Mesendoderm (in vitro differentiated cells): ENCODE data around the gene PRDM16.
A peak's percentile ranks its signal among the peaks of the same experiment; 100 is the strongest.

Source experiments
- DNase-seq: peaks from one replicate; pipeline ENCODE4 v3.0.0; 2013
- H2AK5ac ChIP-seq: 2 replicates; pipeline ENCODE4 v1.6.1; 2013; ENCODE audit warnings: low read length, inconsistent platforms
- H2BK120ac ChIP-seq: 2 replicates; pipeline ENCODE4 v1.6.1; 2013; ENCODE audit warnings: low read depth, mild to moderate bottlenecking, low read length, moderate library complexity, mixed read lengths
- H2BK15ac ChIP-seq: replicated peaks from 2 replicates; pipeline ENCODE4 v1.6.1; 2013; ENCODE audit warnings: low read depth, mild to moderate bottlenecking, moderate library complexity
- H2BK5ac ChIP-seq: 2 replicates; pipeline ENCODE4 v1.6.1; 2013; ENCODE audit warnings: low read length, inconsistent platforms
- H3K18ac ChIP-seq: 2 replicates; pipeline ENCODE4 v1.6.1; 2013; ENCODE audit warnings: mild to moderate bottlenecking, low read length, mixed read lengths
- H3K23ac ChIP-seq: one replicate; pipeline ENCODE4 v1.6.1; 2013; ENCODE audit warnings: low read length
- H3K27ac ChIP-seq: 2 replicates; pipeline ENCODE4 v1.5.1; 2013; ENCODE audit warnings: low read depth, mild to moderate bottlenecking, inconsistent platforms, low read length, moderate library complexity
- H3K27me3 ChIP-seq: 2 replicates; pipeline ENCODE4 v1.6.1; 2013; ENCODE audit warnings: low read length, control low read depth, mild to moderate bottlenecking, inconsistent platforms; ENCODE audit not compliant: insufficient read depth, poor library complexity
- H3K36me3 ChIP-seq: 2 replicates; pipeline ENCODE4 v1.6.1; 2013; ENCODE audit warnings: low read length, inconsistent platforms; ENCODE audit not compliant: control insufficient read depth, insufficient read depth
- H3K4ac ChIP-seq: one replicate; pipeline ENCODE4 v1.6.1; 2013; ENCODE audit warnings: low read depth, mild to moderate bottlenecking, low read length, moderate library complexity
- H3K4me1 ChIP-seq: 2 replicates; pipeline ENCODE4 v1.6.1; 2013; ENCODE audit warnings: low read depth, low read length, inconsistent platforms; ENCODE audit not compliant: control insufficient read depth
- H3K4me2 ChIP-seq: 2 replicates; pipeline ENCODE4 v1.6.1; 2013; ENCODE audit warnings: low read length
- H3K4me3 ChIP-seq: 2 replicates; pipeline ENCODE4 v1.5.1; 2013; ENCODE audit warnings: mild to moderate bottlenecking, low read length
- H3K56ac ChIP-seq: one replicate; pipeline ENCODE4 v1.6.1; 2013; ENCODE audit warnings: low read length
- H3K79me1 ChIP-seq: 2 replicates; pipeline ENCODE4 v1.6.1; 2013; ENCODE audit warnings: low read length, inconsistent platforms
- H3K79me2 ChIP-seq: 2 replicates; pipeline ENCODE4 v1.6.1; 2013; ENCODE audit warnings: mild to moderate bottlenecking, low read length; ENCODE audit not compliant: control insufficient read depth, insufficient read depth
- H3K9ac ChIP-seq: 2 replicates; pipeline ENCODE4 v1.6.1; 2013; ENCODE audit warnings: low read length, inconsistent platforms
- H4K5ac ChIP-seq: one replicate; pipeline ENCODE4 v1.6.1; 2013; ENCODE audit warnings: low read length
- H4K8ac ChIP-seq: one replicate; pipeline ENCODE4 v1.6.1; 2013; ENCODE audit warnings: low read depth, mild to moderate bottlenecking, control low read depth, low read length, moderate library complexity
- WGBS: extraction: QIAGEN DNeasy Blood & Tissue Kit; methylation state at CpG from one replicate; pipeline ENCODE4 v1.1.7; 2013; ENCODE audit warnings: low lambda C conversion rate, missing lambda C conversion rate; ENCODE audit not compliant: insufficient coverage; ENCODE audit errors: extremely low coverage; 5-methylcytosine and 5-hydroxymethylcytosine counted together

Gene PRDM16

DNA sequence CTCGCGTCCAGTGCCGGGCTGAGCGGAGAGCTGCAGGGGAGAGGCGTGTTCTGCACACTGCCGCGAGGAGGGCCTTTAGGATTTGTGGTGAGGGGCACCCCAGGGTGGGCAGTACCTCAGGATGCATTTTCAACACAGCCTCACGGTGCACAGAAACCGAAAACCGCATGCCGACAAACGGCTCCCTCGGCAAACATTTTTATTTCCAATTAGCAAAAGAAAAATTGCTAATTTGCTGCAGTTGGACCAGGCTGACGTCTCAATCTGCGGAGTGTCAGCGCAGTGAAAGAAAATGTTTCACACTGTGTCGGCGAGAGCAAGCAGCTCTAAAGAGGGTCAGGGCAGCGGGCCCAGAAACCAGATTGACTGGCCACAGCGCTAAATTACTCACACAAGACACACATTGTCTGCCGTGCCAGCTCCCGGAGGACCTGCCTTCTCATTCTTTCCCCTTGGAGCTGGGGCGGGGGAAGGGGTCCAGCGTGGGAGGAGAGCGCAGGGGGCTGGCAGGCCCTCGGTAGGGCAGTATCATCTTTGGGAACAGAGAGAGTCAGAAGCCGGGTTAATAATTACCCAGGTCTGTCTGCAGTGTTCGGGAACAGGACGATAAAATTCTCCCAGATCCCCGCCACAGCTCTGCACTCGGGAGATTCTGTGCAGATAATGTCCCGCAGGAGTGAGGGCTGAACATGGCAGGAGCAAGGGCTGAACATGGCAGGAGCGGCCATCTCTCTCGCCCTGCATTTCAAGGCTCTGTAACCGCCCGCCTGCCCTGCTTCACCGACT lies 150.2 kb downstream of the PRDM16 start:
- Histone ChIP-seq H2BK15ac (no peak overlapping the region), H2BK5ac (no peak overlapping the region), H3K36me3 (no peaks in the 10 kb centered on the region), H3K4ac (no peak overlapping the region), H4K8ac (no peak overlapping the region), H3K79me1 (no peaks in the 10 kb centered on the region), H2AK5ac (no peak overlapping the region), H3K56ac (no peak overlapping the region), H3K4me1 (no peaks in the 10 kb centered on the region), H3K79me2 (no peaks in the 10 kb centered on the region), H3K27me3 (no peaks in the 10 kb centered on the region), H3K18ac (no peak overlapping the region), H3K4me2 (no peak overlapping the region), H3K4me3 (no peak overlapping the region), H4K5ac (no peak overlapping the region), H2BK120ac (no peak overlapping the region), H3K9ac (no peak overlapping the region), H3K27ac (no peak overlapping the region), H3K23ac (no peak overlapping the region)
- DNase-seq: no peak
- WGBS: no CpG with 5 or more reads among the region's 37 CpGs

- H3K56ac ChIP-seq: no peak overlapping the region
- no peak overlapping the region for H3K27ac ChIP-seq
- H3K4me3 ChIP-seq: no peak overlapping the region
- H2BK15ac ChIP-seq: no peak overlapping the region
- H2BK120ac ChIP-seq: no peak overlapping the region
- H2AK5ac ChIP-seq: no peak overlapping the region
- no peak overlapping the region for H4K5ac ChIP-seq
- no peaks in the 10 kb centered on the region for H3K27me3 ChIP-seq
- H3K18ac ChIP-seq: no peak overlapping the region
- no peak overlapping the region for H2BK5ac ChIP-seq
- no peaks in the 10 kb centered on the region for H3K79me2 ChIP-seq
- H3K9ac ChIP-seq: no peak overlapping the region
- DNase-seq: no peak
- no CpG with 5 or more reads among the region's 32 CpGs for WGBS
- H3K36me3 ChIP-seq: no peaks in the 10 kb centered on the region
- H3K23ac ChIP-seq: no peak overlapping the region
- no peaks in the 10 kb centered on the region for H3K79me1 ChIP-seq
- H3K4me2 ChIP-seq: no peak overlapping the region
- H3K4ac ChIP-seq: no peak overlapping the region
- H3K4me1 ChIP-seq: no peaks in the 10 kb centered on the region
- H4K8ac ChIP-seq: no peak overlapping the region
These were observed 150.9 kb downstream of the PRDM16 start for GRCh38 chr1:3219791-3220467.

GRCh38 chr1:3221112-3222041 lies 152.4 kb downstream of the PRDM16 start:
- Histone ChIP-seq H3K4me3 (no peak overlapping the region), H3K4me2 (no peak overlapping the region), H3K4me1 (no peaks in the 10 kb centered on the region), H3K4ac (no peak overlapping the region), H2BK120ac (no peak overlapping the region), H3K23ac (no peak overlapping the region), H2BK15ac (no peak overlapping the region), H3K79me2 (no peaks in the 10 kb centered on the region), H3K79me1 (no peaks in the 10 kb centered on the region), H2BK5ac (no peak overlapping the region), H3K56ac (no peak overlapping the region), H4K5ac (no peak overlapping the region), H3K9ac (no peak overlapping the region), H3K18ac (no peak overlapping the region), H3K27ac (no peak overlapping the region), H2AK5ac (no peak overlapping the region), H3K27me3 (no peaks in the 10 kb centered on the region), H3K36me3 (no peaks in the 10 kb centered on the region), H4K8ac (no peak overlapping the region)
- no peak for DNase-seq
- WGBS: no CpG with 5 or more reads among the region's 24 CpGs

DNA sequence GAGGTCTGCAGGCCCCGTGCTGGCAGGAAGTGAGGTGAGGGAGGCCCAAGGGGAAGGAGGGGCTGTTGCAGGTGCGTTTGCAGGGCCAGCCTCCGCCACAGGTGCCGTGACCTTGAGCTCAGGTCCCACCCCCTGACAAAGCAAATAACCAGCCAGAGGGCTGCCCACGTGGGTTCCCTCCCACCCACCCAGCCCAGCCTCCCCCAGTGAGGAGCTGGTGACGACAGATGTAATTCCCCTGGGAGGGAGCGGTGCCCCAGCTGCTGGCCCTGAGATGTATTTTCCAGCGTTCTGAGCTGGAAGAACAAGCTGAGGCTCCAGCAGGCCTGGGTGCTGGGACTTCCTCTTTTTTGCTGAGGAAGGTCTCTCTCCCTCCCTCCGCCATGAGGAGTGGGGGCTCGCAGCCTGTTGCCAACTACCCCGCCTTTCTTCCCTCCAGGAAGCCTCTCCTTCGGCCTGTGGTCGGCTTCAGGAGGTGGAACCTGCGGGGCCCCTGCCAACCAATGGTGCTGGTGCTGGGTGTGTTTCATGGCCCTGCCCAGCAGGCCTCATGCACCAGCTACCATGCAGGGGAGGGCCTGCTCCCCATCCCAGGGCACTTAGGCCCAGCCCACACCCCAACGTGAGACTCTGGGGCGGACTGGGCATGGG lies 153.2 kb downstream of the PRDM16 start:
- Histone ChIP-seq H4K5ac (no peak overlapping the region), H3K27me3 (no peaks in the 10 kb centered on the region), H2BK120ac (no peak overlapping the region), H3K23ac (no peak overlapping the region), H3K4me1 (no peaks in the 10 kb centered on the region), H3K79me1 (no peaks in the 10 kb centered on the region), H3K4me2 (no peak overlapping the region), H2AK5ac (no peak overlapping the region), H4K8ac (no peak overlapping the region), H3K27ac (no peak overlapping the region), H3K4ac (no peak overlapping the region), H3K56ac (no peak overlapping the region), H3K36me3 (no peaks in the 10 kb centered on the region), H3K9ac (no peak overlapping the region), H2BK5ac (no peak overlapping the region), H2BK15ac (no peak overlapping the region), H3K79me2 (no peaks in the 10 kb centered on the region), H3K18ac (no peak overlapping the region), H3K4me3 (no peak overlapping the region)
- WGBS: no CpG with 5 or more reads among the region's 16 CpGs
- DNase-seq: peak; percentile 8

DNA sequence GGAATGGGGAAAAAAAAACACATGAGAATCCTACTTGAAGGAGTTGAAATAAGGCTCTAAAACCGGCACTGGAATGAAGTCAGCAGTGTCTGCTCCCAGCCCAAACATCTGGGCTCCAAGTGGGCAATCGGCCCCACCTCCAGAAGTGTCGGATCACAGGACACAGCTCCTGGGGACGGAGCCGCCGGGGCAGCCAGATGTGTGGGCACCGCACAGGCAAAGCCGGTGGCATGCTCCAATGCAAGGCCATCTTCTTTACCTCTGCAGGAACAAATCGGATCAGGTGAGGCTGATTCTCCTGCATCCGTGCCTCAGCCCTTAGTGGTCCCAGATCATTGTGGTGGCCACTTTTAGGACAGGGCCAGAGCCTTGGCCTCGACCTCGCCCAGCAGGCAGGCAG lies 156.7 kb downstream of the PRDM16 start:
- no peaks in the 10 kb centered on the region for H3K4me1 ChIP-seq
- no peaks in the 10 kb centered on the region for H3K36me3 ChIP-seq
- no peaks in the 10 kb centered on the region for H3K79me1 ChIP-seq
- no peak overlapping the region for H3K27ac ChIP-seq
- H3K23ac ChIP-seq: no peak overlapping the region
- no peak overlapping the region for H3K4me3 ChIP-seq
- H3K9ac ChIP-seq: no peak overlapping the region
- WGBS: no CpG with 5 or more reads among the region's 12 CpGs
- no peaks in the 10 kb centered on the region for H3K79me2 ChIP-seq
- DNase-seq: no peak
- no peak overlapping the region for H2BK5ac ChIP-seq
- no peak overlapping the region for H3K18ac ChIP-seq
- no peaks in the 10 kb centered on the region for H3K27me3 ChIP-seq
- no peak overlapping the region for H2AK5ac ChIP-seq
- H4K5ac ChIP-seq: no peak overlapping the region
- no peak overlapping the region for H3K4ac ChIP-seq
- no peak overlapping the region for H4K8ac ChIP-seq
- H2BK15ac ChIP-seq: no peak overlapping the region
- H3K4me2 ChIP-seq: no peak overlapping the region
- H3K56ac ChIP-seq: no peak overlapping the region
- no peak overlapping the region for H2BK120ac ChIP-seq
